Heart right ventricle (tissue), 16 donors: Measurements from ENCODE around the gene IL36B. TPM values are rescaled to one million over a fixed set of nuclear protein-coding genes. Genes with fewer than 3 reads are reported as not detected.

Source experiments
- ATAC-seq, 8 donors: fragments of 200-7000 bp; cut with Tn5 transposase; one replicate each; pipeline ENCODE4 v1.9.1; 2020; ENCODE audit warnings: mild to moderate bottlenecking in 8 of 8, moderate library complexity in 8 of 8, moderate number of reproducible peaks in 1 of 8
- DNase-seq, 2 donors: peaks; one replicate each; pipeline ENCODE4 v3.0.0-alpha.2; 2020
- H3K27ac ChIP-seq, 10 donors: fragments of 200-600 bp; sonication (generic) in 2 of 10; one replicate each; pipeline versions ENCODE4 v1.5.0 to v1.8.0; 2020 to 2022; ENCODE audit warnings: mild to moderate bottlenecking in 3 of 10
- H3K27me3 ChIP-seq, 7 donors: fragments of 200-600 bp; one replicate each; pipeline ENCODE4 v1.8.0; 2021 to 2022; ENCODE audit warnings: mild to moderate bottlenecking in 2 of 7
- H3K36me3 ChIP-seq, 9 donors: fragments of 200-600 bp; sonication (generic) in 1 of 9; one replicate each; pipeline versions ENCODE4 v1.5.0 to v1.8.0; 2020 to 2022; ENCODE audit warnings: mild to moderate bottlenecking in 2 of 9
- H3K4me1 ChIP-seq, 9 donors: fragments of 200-600 bp; sonication (generic) in 1 of 9; one replicate each; pipeline versions ENCODE4 v1.5.0 to v1.8.0; 2020 to 2022; ENCODE audit warnings: mild to moderate bottlenecking in 4 of 9
- H3K4me3 ChIP-seq, 10 donors: fragments of 200-600 bp; sonication (generic) in 2 of 10; one replicate each; pipeline versions ENCODE4 v1.5.0 to v1.8.0; 2020 to 2022; ENCODE audit warnings: mild to moderate bottlenecking in 7 of 10, moderate library complexity in 2 of 10
- H3K9me3 ChIP-seq, 11 donors: fragments of 200-600 bp in 10 of 11; sonication (generic) in 2 of 11; one replicate each; pipeline versions ENCODE4 v1.5.0 to v1.8.0; 2013 to 2022; ENCODE audit warnings: mild to moderate bottlenecking in 2 of 11, control low read depth in 1 of 11, moderate library complexity in 1 of 11
- CTCF ChIP-seq, 9 donors: fragments of 200-600 bp; sonication (generic) in 2 of 9; IDR thresholded peaks; one replicate each; pipeline versions ENCODE4 v1.5.0 to v1.8.0; 2021 to 2022; ENCODE audit warnings: antibody characterized with exemption in 9 of 9, mild to moderate bottlenecking in 5 of 9, moderate library complexity in 1 of 9
- WGBS, 2 donors: extraction: QIAGEN DNeasy Blood & Tissue Kit; methylation state at CpG; one replicate each; pipeline ENCODE4 v1.1.7; 2013; ENCODE audit warnings: inconsistent platforms in 1 of 2; 5-methylcytosine and 5-hydroxymethylcytosine counted together
- intact Hi-C, 10 donors: fragments of 100-400 bp; cut with DNase I; formaldehyde crosslinking; loops; one replicate each; pipeline versions ENCODE4 v1.11.1 to v1.14.2; 2022
- polyA plus RNA-seq, 2 donors: library from polyadenylated mRNA; stranded (reverse); fragments of 200-250 nt; gene quantifications; one replicate each; pipeline ENCODE4 v1.2.3, GENCODE V29; 2013
- total RNA-seq, 10 donors: library from RNA; stranded (reverse); fragmentation: NEBNext Ultra II Directional in 3 of 10; extraction: Animal tissue kit (Norgen Biotek cat#: 25700) in 3 of 10; gene quantifications; one replicate each; pipeline versions ENCODE4 v1.2.1 to v1.2.4, GENCODE V29; 2021 to 2023
- donor health status: Arrhythmogenic right ventricular cardiomyopathy.
- donor health status: ischemic (EF 13 %, LVEDD 7.1; RV severe dilation, severe dysfunction).
- donor health status: healthy with polysubstance abuse.
- donor health status: DM: no; HTN: yes; CAD: no.
- donor health status: DM: no; HTN: no; CAD: no.
- donor health status: ischemic (EF 25% LVEDD 6.9; RV normal size, moderate dysfunction).
- donor health status: ischemic (EF 25% LVEDD 5.7; RV mildly dilated, moderate dysfunction).
- donor health status: healthy.
- donor health status: DM: yes; HTN: yes; CAD: no.
- donor health status: Ischemic cardiomyopathy.
- donor health status: ischemic (EF 35%, LVEDD 5.7; RV mildly dilated, moderate dysfunction).
- donor health status: nonischemic (EF 11% LVEDD 7.7; RV severe dilation, severe dysfunction).
- donor health status: DM: yes; HTN: yes; CAD: no.
- donor health status: PGD.
- donor health status: ischemic (EF 29% LVEDD 5.4; RV normal size, mild dysfunction).
- donor health status: nonischemic (EF 23%, LVEDD 6.1; RV moderate dilation, normal function).

Gene IL36B
- total and polyA plus RNA-seq, 12 donors = not detected

DNA sequence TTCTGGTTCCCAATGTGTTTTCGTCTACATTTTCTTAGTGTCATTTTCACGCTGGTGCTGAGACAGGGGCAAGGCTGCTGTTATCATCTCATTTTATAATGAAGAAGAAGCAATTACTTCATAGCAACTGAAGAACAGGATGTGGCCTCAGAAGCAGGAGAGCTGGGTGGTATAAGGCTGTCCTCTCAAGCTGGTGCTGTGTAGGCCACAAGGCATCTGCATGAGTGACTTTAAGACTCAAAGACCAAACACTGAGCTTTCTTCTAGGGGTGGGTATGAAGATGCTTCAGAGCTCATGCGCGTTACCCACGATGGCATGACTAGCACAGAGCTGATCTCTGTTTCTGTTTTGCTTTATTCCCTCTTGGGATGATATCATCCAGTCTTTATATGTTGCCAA, 67.6 kb downstream of the IL36B start:
- Histone ChIP-seq H3K36me3 (no peaks in the 10 kb centered on the region), H3K27me3 (peaks cover 0 to 16% (median 0%) of the 10 kb centered on the region in 7 donors), H3K4me1 (no peaks in the 10 kb centered on the region), H3K9me3 (peaks cover 0 to 15% (median 5%) of the 10 kb centered on the region in 11 donors), H3K4me3 (no peak overlapping the region), H3K27ac (no peak overlapping the region)
- intact Hi-C loops = no loop called here
- TF ChIP-seq CTCF (IDR thresholded peaks at IDR 0.05) = no peak
- ATAC-seq = no peak
- DNase-seq = no peak
- WGBS, 2 donors = 79 to 90% methylated on average over 5 of the region's 5 CpGs

GRCh38 chr2:112980537-112980936, 72.1 kb downstream of the IL36B start:
- no peak for TF ChIP-seq CTCF (IDR thresholded peaks at IDR 0.05)
- H3K9me3 ChIP-seq = no peaks in the 10 kb centered on the region
- WGBS, 2 donors = 56 to 61% methylated on average over 1 of the region's 1 CpG
- ATAC-seq = no peak
- no peaks in the 10 kb centered on the region for H3K4me1 ChIP-seq
- intact Hi-C loops = no loop called here
- no peaks in the 10 kb centered on the region for H3K36me3 ChIP-seq
- no peak for DNase-seq
- peaks cover 0 to 45% (median 18%) of the 10 kb centered on the region in 7 donors for H3K27me3 ChIP-seq
- no peak overlapping the region for H3K4me3 ChIP-seq
- H3K27ac ChIP-seq = no peak overlapping the region

- Histone ChIP-seq H3K36me3 (no peaks in the 10 kb centered on the region), H3K27me3 (peaks cover 0 to 45% (median 18%) of the 10 kb centered on the region in 7 donors), H3K4me1 (no peaks in the 10 kb centered on the region), H3K4me3 (no peak overlapping the region), H3K9me3 (no peaks in the 10 kb centered on the region), H3K27ac (no peak overlapping the region)
- WGBS, 2 donors = 83 to 98% methylated on average over 1 of the region's 1 CpG
- no peak for TF ChIP-seq CTCF (IDR thresholded peaks at IDR 0.05)
- intact Hi-C loops = no loop called here
- DNase-seq = no peak
- no peak for ATAC-seq
Measured at GRCh38 chr2:112979731-112980130, 72.9 kb downstream of the IL36B start.

DNA sequence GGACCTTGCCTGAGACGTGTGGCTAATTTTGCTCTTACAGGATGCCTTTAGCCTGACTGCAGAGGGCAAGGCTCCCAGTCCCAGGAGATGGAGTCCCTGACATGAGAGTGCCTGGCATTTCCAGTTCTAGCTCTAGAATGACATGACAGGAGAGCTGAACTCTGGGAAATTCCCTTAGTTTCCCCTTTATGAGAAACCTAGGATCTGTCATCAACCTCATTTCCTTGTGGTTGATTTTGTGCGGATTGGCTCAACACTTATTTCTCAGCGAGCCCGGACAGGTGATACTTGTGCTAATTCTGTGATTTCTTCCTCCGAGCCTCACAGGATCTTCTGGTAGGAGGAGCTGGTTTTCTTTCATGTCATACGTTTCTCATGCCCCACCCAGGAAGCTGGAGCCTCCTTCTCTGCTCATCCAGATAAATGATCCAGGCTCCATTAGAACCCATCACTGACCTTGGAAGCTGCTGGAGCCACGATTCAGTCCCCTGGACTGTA, 75.1 kb downstream of the IL36B start, which contains the start of gene IL36G:
Gene IL36G, plus strand, starts transcription at position 448 of the 498 bp plus-strand sequence. CDS start 633 bp downstream, outside the sequence.
- no peaks in the 10 kb centered on the region for H3K4me1 ChIP-seq
- no peak for ATAC-seq
- H3K9me3 ChIP-seq = no peaks in the 10 kb centered on the region
- 65 to 71% methylated on average over 7 of the region's 7 CpGs for WGBS, 2 donors
- intact Hi-C loops = no loop called here
- TF ChIP-seq CTCF (IDR thresholded peaks at IDR 0.05) = no peak
- no peak within 1 kb of the TSS for H3K4me3 ChIP-seq
- peaks cover 0 to 45% (median 18%) of the 10 kb centered on the region in 7 donors for H3K27me3 ChIP-seq
- no peak within 1 kb of the TSS for H3K27ac ChIP-seq
- H3K36me3 ChIP-seq = no peaks in the 10 kb centered on the region
- no peak for DNase-seq

Other genes with a start within 250 kb of the IL36B start
- 10 to 100 TPM in 1 of 10 donors, 1 to 10 TPM in 4, under 1 TPM in 4, not detected in 1; 0.14 to 10.3 (median 1.1) TPM for gene IL1B, start 216.1 kb downstream of the IL36B start, total RNA-seq
- gene IL1B, start 216.1 kb downstream of the IL36B start, polyA plus RNA-seq = under 1 TPM; 0.29 to 0.48 TPM
- gene IL37, start 141.7 kb downstream of the IL36B start, total RNA-seq = not detected
- gene IL37, start 141.7 kb downstream of the IL36B start, polyA plus RNA-seq = not detected
- gene IL36G, start 74.9 kb downstream of the IL36B start, total RNA-seq = not detected
- gene IL36G, start 74.9 kb downstream of the IL36B start, polyA plus RNA-seq = not detected
- gene IL36A, start 47.4 kb downstream of the IL36B start, total RNA-seq = not detected
- not detected for gene IL36A, start 47.4 kb downstream of the IL36B start, polyA plus RNA-seq
- not detected for gene IL36RN, start 6.3 kb upstream of the IL36B start, total RNA-seq
- gene IL36RN, start 6.3 kb upstream of the IL36B start, polyA plus RNA-seq = not detected
- gene IL1F10, start 15.1 kb upstream of the IL36B start, total RNA-seq = not detected
- not detected for gene IL1F10, start 15.1 kb upstream of the IL36B start, polyA plus RNA-seq
- 1 to 10 TPM in 2 of 10 donors, under 1 TPM in 6, not detected in 2; 0.22 to 9.2 (median 0.86) TPM for gene IL1RN, start 74.7 kb upstream of the IL36B start, total RNA-seq
- gene IL1RN, start 74.7 kb upstream of the IL36B start, polyA plus RNA-seq = under 1 TPM; 0.22 to 0.87 TPM
- 10 to 100 TPM in 1 of 10 donors, 1 to 10 TPM in 9; 1.0 to 13.0 (median 2.1) TPM for gene PSD4, start 121.1 kb upstream of the IL36B start, total RNA-seq
- 1 to 10 TPM; 1.0 to 1.3 TPM for gene PSD4, start 121.1 kb upstream of the IL36B start, polyA plus RNA-seq
- 1 to 10 TPM in 1 of 10 donors, under 1 TPM in 7, not detected in 2; 0.08 to 2.0 (median 0.41) TPM for gene PAX8, start 226.1 kb upstream of the IL36B start, total RNA-seq
- gene PAX8, start 226.1 kb upstream of the IL36B start, polyA plus RNA-seq = under 1 TPM in 1 of 2 donors, not detected in 1; 0.35 TPM